ENCODE measurements around the gene ASIP. TPM values are rescaled to one million over a fixed set of nuclear protein-coding genes. Genes with fewer than 3 reads are reported as not detected.
"Not testable (repeated sequence)": the region's sequence is repeated elsewhere in the genome, so short reads cannot be mapped to it uniquely, and the experiment has no call there.

Gene ASIP
- total RNA-seq, 2 donors from 2014 or later: not detected

DNA sequence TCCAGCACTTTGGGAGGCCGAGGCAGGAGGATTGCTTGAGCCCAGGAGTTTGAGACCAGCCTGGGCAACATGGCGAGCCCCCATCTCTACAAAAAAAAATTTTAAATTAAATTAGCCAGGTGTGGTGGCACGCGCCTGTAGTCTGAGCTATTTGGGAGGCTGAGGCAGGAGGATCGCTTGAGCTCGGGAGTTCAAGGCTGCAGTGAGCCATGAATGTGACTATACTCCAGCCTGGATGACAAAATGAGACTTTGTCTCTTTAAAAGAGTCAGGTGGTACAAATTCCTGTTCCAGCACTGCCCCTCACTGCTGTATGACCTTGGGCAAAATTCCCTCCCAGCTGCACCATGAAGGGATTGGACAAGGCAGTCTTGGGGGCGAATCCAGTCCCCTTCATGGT, 33.5 kb downstream of the ASIP start:
- no peaks in the 10 kb centered on the region for H3K9me3 Mint-ChIP-seq
- ATAC-seq (replicated peaks in 1 of 2): no peak
- H3K4me1 Mint-ChIP-seq (ENCODE audit: low read depth): peaks cover 5% of the 10 kb centered on the region
- no peak overlapping the region for H3K4me3 Mint-ChIP-seq
- no peak overlapping the region for H3K27ac Mint-ChIP-seq
- no peaks in the 10 kb centered on the region for H3K27me3 Mint-ChIP-seq (ENCODE audit: low read depth)
- no peak for DNase-seq
- peaks cover 4 to 15% of the 10 kb centered on the region in 2 donors for H3K36me3 Mint-ChIP-seq (ENCODE audit: insufficient read depth in 2 of 2)

DNA sequence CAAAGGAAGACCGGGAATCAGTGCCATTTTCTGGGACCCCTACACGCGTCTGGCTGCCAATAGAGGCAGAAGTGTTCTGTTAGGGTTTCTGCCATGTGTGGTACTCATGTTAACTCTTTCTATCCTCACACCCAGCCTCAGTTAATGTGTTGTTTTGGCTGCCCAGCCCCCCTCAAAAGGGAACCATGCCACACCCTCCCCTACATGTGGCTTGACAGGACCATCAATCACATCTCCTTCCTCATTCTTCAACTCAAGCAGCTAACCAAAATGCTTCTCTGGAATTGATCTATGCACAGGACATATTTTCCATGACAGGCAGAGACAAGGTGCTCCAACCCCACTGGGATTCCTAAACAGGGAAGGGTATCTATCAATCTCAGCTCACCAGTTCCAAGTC, 40.0 kb downstream of the ASIP start:
- ATAC-seq (replicated peaks in 1 of 2) (no peak), DNase-seq (no peak)
- H3K27me3 Mint-ChIP-seq (ENCODE audit: low read depth): no peaks in the 10 kb centered on the region
- H3K4me1 Mint-ChIP-seq (ENCODE audit: low read depth): no peaks in the 10 kb centered on the region
- H3K36me3 Mint-ChIP-seq (ENCODE audit: insufficient read depth in 2 of 2): peaks cover 4 to 15% of the 10 kb centered on the region in 2 donors
- no peaks in the 10 kb centered on the region for H3K9me3 Mint-ChIP-seq
- H3K27ac Mint-ChIP-seq: no peak overlapping the region
- H3K4me3 Mint-ChIP-seq: no peak overlapping the region

DNA sequence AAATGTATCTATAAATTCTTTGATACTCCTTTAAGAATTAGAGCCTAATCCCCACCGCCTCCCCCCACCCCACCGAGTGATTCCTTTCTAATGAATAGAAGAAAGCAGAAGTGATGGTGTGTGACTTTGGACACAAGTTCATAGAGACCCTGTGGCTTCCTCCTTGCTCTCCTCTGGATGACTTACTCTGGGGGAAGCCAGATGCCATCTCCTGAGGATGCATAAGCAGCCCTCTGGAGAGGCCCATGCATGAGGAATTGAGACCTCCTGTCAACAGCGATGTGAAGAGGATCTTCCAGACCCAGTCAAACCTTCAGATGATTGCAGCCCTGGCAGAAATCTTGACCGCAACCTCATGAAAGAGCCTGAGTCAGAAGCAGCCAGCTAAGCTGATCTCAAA, 40.8 kb downstream of the ASIP start:
- Mint-ChIP-seq H3K27me3 (ENCODE audit: low read depth) (no peaks in the 10 kb centered on the region), H3K4me3 (no peak overlapping the region), H3K4me1 (ENCODE audit: low read depth) (no peaks in the 10 kb centered on the region), H3K27ac (no peak overlapping the region), H3K36me3 (ENCODE audit: insufficient read depth in 2 of 2) (peaks cover 6 to 17% of the 10 kb centered on the region in 2 donors), H3K9me3 (no peaks in the 10 kb centered on the region)
- ATAC-seq (replicated peaks in 1 of 2): no peak
- no peak for DNase-seq

DNA sequence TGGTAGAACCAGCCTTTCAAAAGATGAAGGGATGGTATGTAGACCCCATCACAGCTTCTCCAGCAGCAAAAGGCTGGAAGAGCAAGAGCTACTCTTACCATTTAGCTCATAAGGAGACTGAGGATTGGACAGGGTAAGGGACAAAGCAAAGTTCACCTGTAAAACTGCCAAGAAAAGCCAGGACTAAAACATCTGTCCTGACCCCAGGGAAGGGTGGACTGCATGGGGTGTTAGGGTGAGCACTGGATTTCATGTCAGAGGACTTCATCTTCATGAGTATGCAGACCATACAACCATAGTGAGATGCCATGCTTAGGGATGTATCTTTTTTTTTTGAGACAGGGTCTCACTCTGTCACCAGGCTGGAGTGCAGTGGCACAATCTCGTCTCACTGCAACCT, 42.6 kb downstream of the ASIP start:
- no peak overlapping the region for H3K4me3 Mint-ChIP-seq
- H3K27ac Mint-ChIP-seq: no peak overlapping the region
- no peaks in the 10 kb centered on the region for H3K27me3 Mint-ChIP-seq (ENCODE audit: low read depth)
- no peak for ATAC-seq (replicated peaks in 1 of 2)
- no peak for DNase-seq
- H3K4me1 Mint-ChIP-seq (ENCODE audit: low read depth): no peaks in the 10 kb centered on the region
- peaks cover 5 to 9% of the 10 kb centered on the region in 2 donors for H3K36me3 Mint-ChIP-seq (ENCODE audit: insufficient read depth in 2 of 2)
- no peaks in the 10 kb centered on the region for H3K9me3 Mint-ChIP-seq

DNA sequence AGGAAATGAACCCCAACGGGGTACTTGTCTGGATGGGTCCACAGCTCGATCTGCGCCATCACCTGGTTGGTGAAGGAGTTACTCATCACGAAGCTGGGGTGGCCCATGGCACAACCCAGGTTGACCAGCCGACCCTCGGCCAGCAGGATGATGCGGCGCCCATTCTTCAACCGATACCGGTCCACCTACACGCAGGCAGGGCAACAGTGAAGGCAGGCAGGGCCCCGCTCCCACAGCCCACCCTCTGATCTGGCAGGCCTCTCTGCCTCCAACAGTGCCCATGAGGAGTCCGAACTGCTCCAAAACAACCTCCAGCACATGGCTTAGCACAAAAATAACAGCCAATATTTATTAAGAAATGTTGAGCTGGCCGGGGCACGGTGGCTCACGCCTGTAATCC, 44.2 kb downstream of the ASIP start:
- DNase-seq (no peak), ATAC-seq (replicated peaks in 1 of 2) (no peak)
- Mint-ChIP-seq H3K36me3 (ENCODE audit: insufficient read depth in 2 of 2) (peaks cover 5 to 12% of the 10 kb centered on the region in 2 donors), H3K27ac (no peak overlapping the region), H3K4me1 (ENCODE audit: low read depth) (no peaks in the 10 kb centered on the region), H3K9me3 (no peaks in the 10 kb centered on the region), H3K27me3 (ENCODE audit: low read depth) (no peaks in the 10 kb centered on the region), H3K4me3 (no peak overlapping the region)

DNA sequence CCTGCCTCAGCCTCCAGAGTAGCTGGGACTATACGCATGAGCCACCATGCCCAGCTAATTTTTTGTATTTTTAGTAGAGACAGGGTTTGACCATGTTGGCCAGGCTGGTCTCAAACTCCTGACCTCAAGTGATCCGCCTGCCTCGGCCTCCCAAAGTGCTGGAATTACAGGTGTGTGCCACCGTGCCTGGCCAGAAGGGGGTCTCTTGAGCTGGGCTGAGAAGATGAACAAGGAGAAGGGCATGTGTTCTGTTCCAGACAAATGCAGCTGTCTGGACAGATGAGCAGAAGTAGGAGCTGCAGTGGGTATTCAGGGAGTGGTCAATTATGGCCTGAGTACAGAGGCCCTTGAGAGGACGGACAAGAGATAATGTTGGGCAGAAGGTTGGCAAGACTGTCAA, 46.3 kb downstream of the ASIP start:
- H3K9me3 Mint-ChIP-seq; ATAC-seq (replicated peaks in 1 of 2); H3K27ac Mint-ChIP-seq; DNase-seq; H3K27me3 Mint-ChIP-seq (ENCODE audit: low read depth); H3K4me1 Mint-ChIP-seq (ENCODE audit: low read depth); H3K4me3 Mint-ChIP-seq: not testable (repeated sequence)
- H3K36me3 Mint-ChIP-seq (ENCODE audit: insufficient read depth in 2 of 2): peaks cover 5 to 20% of the 10 kb centered on the region in 2 donors

DNA sequence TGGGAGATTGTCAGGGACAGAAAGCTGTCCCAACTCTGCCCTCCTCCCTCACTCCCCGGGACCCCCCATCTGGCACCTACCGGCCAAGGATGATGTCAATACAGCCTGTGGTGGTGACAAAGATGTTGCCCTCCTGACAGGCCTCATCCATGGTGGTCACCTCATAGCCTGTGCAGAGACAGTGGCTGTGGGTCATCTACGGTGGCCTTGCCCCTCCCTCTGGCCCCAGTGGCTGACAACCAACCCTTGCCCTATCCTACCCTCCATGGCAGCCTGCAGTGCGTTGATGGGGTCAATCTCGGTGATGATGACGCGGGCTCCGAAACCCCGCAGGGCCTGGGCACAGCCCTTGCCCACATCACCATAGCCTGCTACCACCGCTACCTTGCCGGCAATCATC, 49.2 kb downstream of the ASIP start:
- no peaks in the 10 kb centered on the region for H3K9me3 Mint-ChIP-seq
- peaks cover 4 to 30% of the 10 kb centered on the region in 2 donors for H3K36me3 Mint-ChIP-seq (ENCODE audit: insufficient read depth in 2 of 2)
- no peak for ATAC-seq (replicated peaks in 1 of 2)

DNA sequence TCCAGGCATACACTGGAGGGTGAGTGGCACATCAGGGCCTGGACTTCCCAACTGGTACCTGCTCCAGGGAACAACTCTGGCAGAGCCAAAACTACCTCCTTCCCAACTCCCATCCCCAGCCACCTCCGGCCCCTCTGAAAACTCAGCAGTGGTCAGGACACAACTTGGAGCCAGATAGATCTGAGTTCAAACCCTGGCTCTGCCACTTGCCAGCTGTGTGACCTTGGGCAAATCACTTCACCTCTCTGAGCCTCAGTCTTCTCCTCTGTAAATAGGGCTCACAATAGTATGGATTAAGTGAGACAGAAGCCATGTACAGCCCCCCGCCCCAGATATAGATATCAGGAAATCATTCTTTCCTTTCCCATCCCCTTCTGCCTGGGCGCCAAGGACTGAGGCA, 51.3 kb downstream of the ASIP start:
- Mint-ChIP-seq H3K9me3 (no peaks in the 10 kb centered on the region), H3K4me3 (no peak overlapping the region), H3K27ac (no peak overlapping the region), H3K27me3 (ENCODE audit: low read depth) (no peaks in the 10 kb centered on the region), H3K4me1 (ENCODE audit: low read depth) (peaks cover 3% of the 10 kb centered on the region), H3K36me3 (ENCODE audit: insufficient read depth in 2 of 2) (peaks cover 2 to 26% of the 10 kb centered on the region in 2 donors)
- no peak for ATAC-seq (replicated peaks in 1 of 2)
- DNase-seq: no peak

More for the DNA sequence above, 49.2 kb downstream of the ASIP start:
- no peak overlapping the region for H3K27ac Mint-ChIP-seq
- no peaks in the 10 kb centered on the region for H3K27me3 Mint-ChIP-seq (ENCODE audit: low read depth)
- no peaks in the 10 kb centered on the region for H3K4me1 Mint-ChIP-seq (ENCODE audit: low read depth)
- DNase-seq: no peak
- no peak overlapping the region for H3K4me3 Mint-ChIP-seq

DNA sequence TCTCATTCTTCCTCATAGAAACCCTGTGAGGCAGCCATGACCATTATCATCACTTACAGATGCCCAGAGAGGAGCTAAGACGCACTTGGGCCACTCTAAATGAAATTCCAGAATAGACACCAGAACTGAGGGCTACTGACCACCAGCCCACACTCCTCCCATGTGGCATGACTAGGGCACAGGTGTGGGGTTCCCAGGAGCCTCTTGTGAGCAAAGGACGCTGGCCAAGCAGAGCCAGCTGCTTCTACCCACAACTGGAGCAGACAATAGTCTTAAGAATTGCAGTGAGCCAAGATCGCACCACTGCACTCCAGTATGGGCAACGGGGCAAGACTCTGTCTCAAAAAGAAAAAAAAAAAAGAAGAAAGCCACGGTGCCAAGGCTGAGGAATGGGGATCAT, 51.9 kb downstream of the ASIP start:
- Mint-ChIP-seq H3K27me3 (ENCODE audit: low read depth) (no peaks in the 10 kb centered on the region), H3K36me3 (ENCODE audit: insufficient read depth in 2 of 2) (peaks cover 2 to 26% of the 10 kb centered on the region in 2 donors), H3K27ac (no peak overlapping the region), H3K4me1 (ENCODE audit: low read depth) (peaks cover 6% of the 10 kb centered on the region), H3K9me3 (no peaks in the 10 kb centered on the region), H3K4me3 (no peak overlapping the region)
- no peak for ATAC-seq (replicated peaks in 1 of 2)
- DNase-seq: no peak

DNA sequence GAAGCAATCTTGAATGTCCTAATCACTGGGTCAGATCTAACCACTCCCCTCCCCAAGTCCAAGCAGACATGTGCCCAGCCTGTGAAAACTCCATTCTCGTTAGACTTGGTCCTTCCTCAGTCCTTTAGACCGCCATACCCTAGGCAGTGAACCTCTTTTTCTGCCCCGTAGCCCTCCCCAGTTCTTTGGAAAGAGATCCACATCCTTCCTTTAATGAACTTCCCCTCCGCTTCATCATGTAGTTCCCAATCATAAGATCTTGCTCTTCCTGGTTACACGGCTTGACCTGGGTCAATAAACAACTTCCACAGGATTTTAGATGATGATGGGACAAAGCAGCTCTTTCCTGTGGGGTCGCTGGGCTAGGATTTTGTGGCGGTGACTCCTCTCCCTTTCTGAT, 52.4 kb downstream of the ASIP start:
- Mint-ChIP-seq H3K27ac (no peak overlapping the region), H3K4me1 (ENCODE audit: low read depth) (peaks cover 6% of the 10 kb centered on the region), H3K36me3 (ENCODE audit: insufficient read depth in 2 of 2) (peaks cover 2 to 26% of the 10 kb centered on the region in 2 donors), H3K9me3 (no peaks in the 10 kb centered on the region), H3K27me3 (ENCODE audit: low read depth) (no peaks in the 10 kb centered on the region), H3K4me3 (no peak overlapping the region)
- ATAC-seq (replicated peaks in 1 of 2): no peak
- DNase-seq: no peak

DNA sequence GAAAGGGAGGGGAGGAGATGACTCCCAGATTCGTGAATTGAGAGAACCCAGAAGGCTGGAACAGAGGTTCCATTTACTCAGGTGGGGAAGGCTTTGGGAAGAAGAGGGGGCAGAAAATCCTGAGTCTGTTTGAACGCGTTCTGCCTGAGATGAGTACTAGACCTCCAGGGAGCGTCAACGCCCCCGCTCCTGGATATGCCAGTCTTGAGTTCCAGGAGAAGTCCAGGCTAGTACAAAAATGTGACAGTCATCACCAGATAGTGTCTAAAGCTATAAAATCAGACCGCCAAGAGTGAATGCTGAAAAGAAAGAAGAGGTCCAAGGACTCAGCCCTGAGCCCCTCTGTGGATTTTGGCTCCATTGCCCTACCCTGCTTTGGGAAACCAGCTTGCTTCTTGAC, 53.3 kb downstream of the ASIP start:
- no peak overlapping the region for H3K4me3 Mint-ChIP-seq
- H3K36me3 Mint-ChIP-seq (ENCODE audit: insufficient read depth in 2 of 2): peaks cover 2 to 26% of the 10 kb centered on the region in 2 donors
- H3K9me3 Mint-ChIP-seq: no peaks in the 10 kb centered on the region
- H3K27me3 Mint-ChIP-seq (ENCODE audit: low read depth): no peaks in the 10 kb centered on the region
- no peak overlapping the region for H3K27ac Mint-ChIP-seq
- peaks cover 6% of the 10 kb centered on the region for H3K4me1 Mint-ChIP-seq (ENCODE audit: low read depth)
- ATAC-seq (replicated peaks in 1 of 2): no peak
- no peak for DNase-seq

DNA sequence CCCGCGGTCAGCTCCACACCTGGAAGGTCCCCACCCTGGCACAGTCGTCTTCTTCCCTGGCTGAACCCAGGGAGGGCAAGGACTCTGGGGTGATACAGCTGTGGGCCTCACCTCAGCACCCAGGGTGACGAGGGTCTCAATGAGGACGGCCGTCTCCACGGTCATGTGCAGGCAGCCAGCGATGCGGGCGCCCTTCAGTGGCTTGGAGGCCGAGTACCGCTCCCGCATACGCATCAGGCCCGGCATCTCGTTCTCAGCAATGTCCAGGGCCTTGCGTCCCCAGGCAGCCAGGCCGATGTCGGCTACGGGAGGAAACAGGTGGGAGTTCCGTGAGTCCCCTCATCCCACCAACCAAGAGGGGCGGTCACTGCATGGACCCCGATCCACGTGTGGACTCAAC, 54.1 kb downstream of the ASIP start:
- H3K9me3 Mint-ChIP-seq: no peaks in the 10 kb centered on the region
- peaks cover 2 to 20% of the 10 kb centered on the region in 2 donors for H3K36me3 Mint-ChIP-seq (ENCODE audit: insufficient read depth in 2 of 2)
- H3K27ac Mint-ChIP-seq: no peak overlapping the region
- no peak for DNase-seq
- ATAC-seq (replicated peaks in 1 of 2): no peak
- H3K4me3 Mint-ChIP-seq: no peak overlapping the region
- H3K27me3 Mint-ChIP-seq (ENCODE audit: low read depth): no peaks in the 10 kb centered on the region
- H3K4me1 Mint-ChIP-seq (ENCODE audit: low read depth): peaks cover 6% of the 10 kb centered on the region

DNA sequence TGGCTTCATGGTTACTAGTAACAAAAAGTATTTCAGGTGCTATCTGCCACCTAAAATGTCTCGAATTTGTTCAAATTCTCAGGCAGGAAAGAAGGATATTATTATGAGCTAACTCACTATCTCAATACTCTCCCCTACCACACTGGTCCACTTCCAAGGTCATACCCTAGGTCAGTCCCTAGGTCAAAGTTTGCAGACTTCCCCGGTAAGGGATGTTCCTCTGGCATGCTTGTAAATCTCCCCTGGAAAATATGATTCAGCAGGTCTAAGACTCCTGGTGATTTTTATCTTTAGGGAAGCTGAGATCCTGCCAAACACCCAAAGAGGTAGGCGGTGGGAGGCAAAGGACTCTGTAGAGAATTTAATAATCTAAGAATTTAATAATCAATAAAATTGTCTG, 55.2 kb downstream of the ASIP start:
- H3K27me3 Mint-ChIP-seq (ENCODE audit: low read depth): no peaks in the 10 kb centered on the region
- H3K36me3 Mint-ChIP-seq (ENCODE audit: insufficient read depth in 2 of 2): peaks cover 2 to 13% of the 10 kb centered on the region in 2 donors
- no peak overlapping the region for H3K4me3 Mint-ChIP-seq
- H3K27ac Mint-ChIP-seq: no peak overlapping the region
- H3K9me3 Mint-ChIP-seq: no peaks in the 10 kb centered on the region
- DNase-seq: no peak
- no peak for ATAC-seq (replicated peaks in 1 of 2)
- peaks cover 6% of the 10 kb centered on the region for H3K4me1 Mint-ChIP-seq (ENCODE audit: low read depth)

DNA sequence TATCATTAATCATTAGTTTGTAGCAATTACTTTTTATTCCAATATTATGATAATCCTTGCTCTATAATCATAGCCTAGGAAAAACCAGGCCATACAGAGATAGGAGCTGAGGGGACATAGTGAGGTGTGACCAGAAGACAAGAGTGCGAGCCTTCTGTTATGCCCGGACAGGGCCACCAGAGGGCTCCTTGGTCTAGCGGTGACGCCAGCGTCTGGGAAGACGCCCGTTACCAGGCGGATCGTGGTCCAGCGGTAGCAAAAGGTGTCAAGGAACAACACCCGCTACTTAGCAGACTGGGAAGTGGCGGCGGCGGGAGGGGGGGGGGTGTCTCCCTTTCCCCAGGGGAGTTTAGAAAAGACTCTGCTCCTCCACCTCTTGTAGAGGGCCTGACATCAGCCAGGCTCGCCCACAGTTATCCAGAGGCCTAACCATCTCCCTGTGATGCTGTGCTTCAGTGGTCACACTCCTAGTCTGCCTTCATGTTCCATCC, 57.1 kb downstream of the ASIP start:
- not testable (repeated sequence) for H3K4me1 Mint-ChIP-seq (ENCODE audit: low read depth); DNase-seq; H3K27ac Mint-ChIP-seq; H3K9me3 Mint-ChIP-seq; ATAC-seq (replicated peaks in 1 of 2); H3K27me3 Mint-ChIP-seq (ENCODE audit: low read depth); H3K4me3 Mint-ChIP-seq
- peaks cover 2 to 12% of the 10 kb centered on the region in 2 donors for H3K36me3 Mint-ChIP-seq (ENCODE audit: insufficient read depth in 2 of 2)

All from activated T-cell treated with anti-CD3 and anti-CD28 coated beads, Interleukin-2, amount 50 U/mL, for 72 hours (primary cell).